Measurements from ENCODE around the gene OVAAL. TPM values are rescaled to one million over a fixed set of nuclear protein-coding genes. Genes with fewer than 3 reads are reported as not detected.

Gene OVAAL
- total RNA-seq, 2 donors from 2014 or later, result not detected

GRCh38 chr1:180609643-180610555 is 51.1 kb downstream of the OVAAL start:
- Mint-ChIP-seq H3K36me3 (ENCODE audit: low read depth) (no peaks in the 10 kb centered on the region), H3K4me3 (no peak overlapping the region), H3K27me3 (ENCODE audit: insufficient read depth) (no peaks in the 10 kb centered on the region), H3K9me3 (no peaks in the 10 kb centered on the region), H3K27ac (no peak overlapping the region), H3K4me1 (peaks cover 23% of the 10 kb centered on the region)
- Histone ChIP-seq H3K27ac (ENCODE audit: low read depth, low read length) (no peak overlapping the region), H3K4me3 (ENCODE audit: low read length) (peak overlapping the region; percentile 9), H3K4me1 (ENCODE audit: control insufficient read depth, insufficient read depth, low read length) (peaks cover 5% of the 10 kb centered on the region), H3K36me3 (ENCODE audit: control insufficient read depth, insufficient read depth, low read length) (no peaks in the 10 kb centered on the region), H3K9me3 (ENCODE audit: control insufficient read depth, low read length) (no peaks in the 10 kb centered on the region), H3K9ac (ENCODE audit: extremely low read depth, low read length, poor library complexity, severe bottlenecking) (no peak overlapping the region), H3K27me3 (ENCODE audit: control insufficient read depth, insufficient read depth, low read length, poor library complexity, severe bottlenecking) (no peaks in the 10 kb centered on the region)
- TF ChIP-seq, protein P1, sequence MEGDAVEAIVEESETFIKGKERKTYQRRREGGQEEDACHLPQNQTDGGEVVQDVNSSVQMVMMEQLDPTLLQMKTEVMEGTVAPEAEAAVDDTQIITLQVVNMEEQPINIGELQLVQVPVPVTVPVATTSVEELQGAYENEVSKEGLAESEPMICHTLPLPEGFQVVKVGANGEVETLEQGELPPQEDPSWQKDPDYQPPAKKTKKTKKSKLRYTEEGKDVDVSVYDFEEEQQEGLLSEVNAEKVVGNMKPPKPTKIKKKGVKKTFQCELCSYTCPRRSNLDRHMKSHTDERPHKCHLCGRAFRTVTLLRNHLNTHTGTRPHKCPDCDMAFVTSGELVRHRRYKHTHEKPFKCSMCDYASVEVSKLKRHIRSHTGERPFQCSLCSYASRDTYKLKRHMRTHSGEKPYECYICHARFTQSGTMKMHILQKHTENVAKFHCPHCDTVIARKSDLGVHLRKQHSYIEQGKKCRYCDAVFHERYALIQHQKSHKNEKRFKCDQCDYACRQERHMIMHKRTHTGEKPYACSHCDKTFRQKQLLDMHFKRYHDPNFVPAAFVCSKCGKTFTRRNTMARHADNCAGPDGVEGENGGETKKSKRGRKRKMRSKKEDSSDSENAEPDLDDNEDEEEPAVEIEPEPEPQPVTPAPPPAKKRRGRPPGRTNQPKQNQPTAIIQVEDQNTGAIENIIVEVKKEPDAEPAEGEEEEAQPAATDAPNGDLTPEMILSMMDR (conservative IDR thresholded peaks at IDR 0.05), result no peak
- DNase-seq, result no peak
- 90 to 100% methylated on average over 6 to 7 of the region's 7 CpGs for WGBS, 2 experiments (ENCODE audit: insufficient coverage in 1 of 2, insufficient read length in 1 of 2)

GRCh38 chr1:180610556-180611015 is 51.8 kb downstream of the OVAAL start:
- Mint-ChIP-seq H3K9me3 (no peaks in the 10 kb centered on the region), H3K27ac (no peak overlapping the region), H3K4me3 (no peak overlapping the region), H3K27me3 (ENCODE audit: insufficient read depth) (no peaks in the 10 kb centered on the region), H3K4me1 (peaks cover 28% of the 10 kb centered on the region), H3K36me3 (ENCODE audit: low read depth) (no peaks in the 10 kb centered on the region)
- no peaks in the 10 kb centered on the region for H3K36me3 ChIP-seq (ENCODE audit: control insufficient read depth, insufficient read depth, low read length)
- no peak overlapping the region for H3K27ac ChIP-seq (ENCODE audit: low read depth, low read length)
- no peaks in the 10 kb centered on the region for H3K9me3 ChIP-seq (ENCODE audit: control insufficient read depth, low read length)
- H3K4me3 ChIP-seq (ENCODE audit: low read length), result no peak overlapping the region
- 50 to 54% methylated on average over 3 of the region's 3 CpGs for WGBS, 2 experiments (ENCODE audit: insufficient coverage in 1 of 2, insufficient read length in 1 of 2)
- TF ChIP-seq, protein P1 (conservative IDR thresholded peaks at IDR 0.05), result no peak
- H3K4me1 ChIP-seq (ENCODE audit: control insufficient read depth, insufficient read depth, low read length), result peaks cover 11% of the 10 kb centered on the region
- H3K27me3 ChIP-seq (ENCODE audit: control insufficient read depth, insufficient read depth, low read length, poor library complexity, severe bottlenecking), result no peaks in the 10 kb centered on the region
- no peak overlapping the region for H3K9ac ChIP-seq (ENCODE audit: extremely low read depth, low read length, poor library complexity, severe bottlenecking)
- DNase-seq, result peak; percentile 71

GRCh38 chr1:180611016-180611930 is 52.5 kb downstream of the OVAAL start:
- no peak overlapping the region for H3K9ac ChIP-seq (ENCODE audit: extremely low read depth, low read length, poor library complexity, severe bottlenecking)
- H3K4me3 Mint-ChIP-seq, result no peak overlapping the region
- H3K27me3 ChIP-seq (ENCODE audit: control insufficient read depth, insufficient read depth, low read length, poor library complexity, severe bottlenecking), result no peaks in the 10 kb centered on the region
- H3K27me3 Mint-ChIP-seq (ENCODE audit: insufficient read depth), result no peaks in the 10 kb centered on the region
- H3K36me3 ChIP-seq (ENCODE audit: control insufficient read depth, insufficient read depth, low read length), result no peaks in the 10 kb centered on the region
- WGBS, 2 experiments (ENCODE audit: insufficient coverage in 1 of 2, insufficient read length in 1 of 2), result 93 to 94% methylated on average over 6 to 9 of the region's 9 CpGs
- no peak overlapping the region for H3K27ac Mint-ChIP-seq
- no peaks in the 10 kb centered on the region for H3K9me3 Mint-ChIP-seq
- no peak overlapping the region for H3K4me3 ChIP-seq (ENCODE audit: low read length)
- H3K4me1 ChIP-seq (ENCODE audit: control insufficient read depth, insufficient read depth, low read length), result peaks cover 11% of the 10 kb centered on the region
- TF ChIP-seq, protein P1 (conservative IDR thresholded peaks at IDR 0.05), result no peak
- H3K4me1 Mint-ChIP-seq, result peaks cover 26% of the 10 kb centered on the region
- H3K9me3 ChIP-seq (ENCODE audit: control insufficient read depth, low read length), result no peaks in the 10 kb centered on the region
- no peaks in the 10 kb centered on the region for H3K36me3 Mint-ChIP-seq (ENCODE audit: low read depth)
- no peak for DNase-seq
- H3K27ac ChIP-seq (ENCODE audit: low read depth, low read length), result no peak overlapping the region
